A549 (cell line): ENCODE data around the gene PAN2. TPM values are rescaled to one million over a fixed set of nuclear protein-coding genes. Genes with fewer than 3 reads are reported as not detected.

Experiments
- ATAC-seq, 2 experiments: fragments of 200-7000 bp in 1 of 2; fragments of >200 bp in 1 of 2; cut with Nextera tagmentation in 1 of 2; cut with Tn5 transposase in 1 of 2; 3 replicates each; pipeline versions ENCODE4 v1.8.0 to v1.9.1; 2018 to 2020; ENCODE audit warnings: mild to moderate bottlenecking in 1 of 2, moderate library complexity in 1 of 2
- CTCF ChIA-PET: fragments of 300-600 bp; sonication (Branson Sonifier 250); formaldehyde crosslinking; extraction: SDS; loops from one replicate; lab custom pipeline; 2021; ENCODE audit warnings: antibody characterized with exemption, inconsistent platforms; lab: Yijun Ruan, JAX
- POLR2A ChIA-PET: fragments of 350-600 bp; formaldehyde crosslinking; extraction: SDS; loops from one replicate; lab custom pipeline; 2021; ENCODE audit warnings: antibody characterized with exemption, inconsistent platforms; lab: Yijun Ruan, JAX
- DNase-seq, 2 experiments: peaks; one replicate each; pipeline versions ENCODE4 v3.0.0 to v3.0.0-alpha.2; 2011 to 2016; ENCODE audit warnings: low read depth in 1 of 2, low spot score in 1 of 2
- FAIRE-seq: peaks from 2 replicates; lab custom pipeline; 2011; peaks lifted over from hg19 to GRCh38; lab: Jason Lieb, UNC
- H3K27ac ChIP-seq, 2 experiments: fragments of >200 bp; sonication (Bioruptor Twin); formaldehyde crosslinking; 3 replicates each; pipeline ENCODE4 v1.5.1; 2016 to 2017
- H3K4me1 ChIP-seq: fragments of >200 bp; sonication (Bioruptor Twin); formaldehyde crosslinking; 3 replicates; pipeline ENCODE4 v1.6.1; 2016
- H3K4me2 ChIP-seq: fragments of >200 bp; sonication (Bioruptor Twin); formaldehyde crosslinking; 3 replicates; pipeline ENCODE4 v1.6.1; 2016
- H3K4me3 ChIP-seq: fragments of >200 bp; sonication (Bioruptor Twin); formaldehyde crosslinking; 3 replicates; pipeline ENCODE4 v1.5.1; 2016
- H3K9me3 ChIP-seq: fragments of >200 bp; sonication (Bioruptor Twin); formaldehyde crosslinking; 3 replicates; pipeline ENCODE4 v1.6.1; 2016
- BCL3 ChIP-seq: fragments of >200 bp; sonication (Bioruptor Twin); formaldehyde crosslinking; IDR thresholded peaks from 3 replicates; pipeline ENCODE4 v1.6.1; 2016
- CBX8 ChIP-seq: fragments of 200-600 bp; sonication (generic); IDR thresholded peaks from 2 replicates; pipeline ENCODE4 v1.6.1; 2016
- CEBPB ChIP-seq, 2 experiments: fragments of >200 bp in 1 of 2; sonication (Bioruptor Twin) in 1 of 2; formaldehyde crosslinking in 1 of 2; IDR thresholded peaks; 2 replicates each; pipeline ENCODE4 v1.6.1; 2012 to 2016
- CHD4 ChIP-seq: fragments of 200-600 bp; sonication (generic); IDR thresholded peaks from 2 replicates; pipeline ENCODE4 v1.6.1; 2016; ENCODE audit warnings: antibody characterized with exemption, mild to moderate bottlenecking, borderline replicate concordance
- EHF ChIP-seq: fragments of 250-450 bp; sonication (Bioruptor Pico); IDR thresholded peaks from 2 replicates; pipeline ENCODE4 v1.5.0; 2020; ENCODE audit warnings: mild to moderate bottlenecking
- EHMT2 ChIP-seq: fragments of 200-600 bp; sonication (generic); IDR thresholded peaks from 2 replicates; pipeline ENCODE4 v1.6.1; 2016; ENCODE audit warnings: antibody characterized with exemption, low read depth, mild to moderate bottlenecking, moderate library complexity
- EP300 ChIP-seq, 2 experiments: fragments of >200 bp; sonication (Bioruptor Twin); formaldehyde crosslinking; IDR thresholded peaks; 2 replicates in 1 of 2; 3 replicates in 1 of 2; pipeline ENCODE4 v1.6.1; 2016 to 2017
- ESRRA ChIP-seq: fragments of 150-350 bp; IDR thresholded peaks from 2 replicates; pipeline ENCODE4 v1.6.1; 2014; ENCODE audit warnings: mild to moderate bottlenecking, low read length, borderline replicate concordance
- GATA3 ChIP-seq: IDR thresholded peaks from 2 replicates; pipeline ENCODE4 v1.6.1; 2012; ENCODE audit warnings: borderline replicate concordance
- HMGXB4 ChIP-seq: fragments of 250-450 bp; sonication (Bioruptor Pico); IDR thresholded peaks from 2 replicates; pipeline ENCODE4 v1.5.0; 2021; ENCODE audit warnings: mild to moderate bottlenecking, moderate library complexity, borderline replicate concordance
- HOXB5 ChIP-seq: fragments of 250-450 bp; sonication (Bioruptor Pico); IDR thresholded peaks from 2 replicates; pipeline ENCODE4 v1.5.0; 2020; ENCODE audit warnings: mild to moderate bottlenecking, moderate library complexity
- JUN ChIP-seq, 2 experiments: fragments of >200 bp; sonication (Bioruptor Twin); formaldehyde crosslinking; IDR thresholded peaks; 2 replicates in 1 of 2; 3 replicates in 1 of 2; pipeline ENCODE4 v1.6.1; 2016 to 2017
- JUNB ChIP-seq: fragments of >200 bp; sonication (Bioruptor Twin); formaldehyde crosslinking; IDR thresholded peaks from 2 replicates; pipeline ENCODE4 v1.6.1; 2016
- KDM1A ChIP-seq: fragments of 200-600 bp; sonication (generic); IDR thresholded peaks from 2 replicates; pipeline ENCODE4 v1.6.1; 2016; ENCODE audit warnings: low read depth, mild to moderate bottlenecking
- MAX ChIP-seq: IDR thresholded peaks from 2 replicates; pipeline ENCODE4 v1.6.1; 2012
- MAZ ChIP-seq: fragments of 150-350 bp; IDR thresholded peaks from 2 replicates; pipeline ENCODE4 v1.6.1; 2014; ENCODE audit warnings: antibody characterized with exemption, low read depth, low read length, borderline replicate concordance
- NFE2L2 ChIP-seq: fragments of 150-350 bp; conservative IDR thresholded peaks from 2 replicates; pipeline ENCODE4 v1.6.1; 2014; ENCODE audit warnings: low read length
- NR3C1 ChIP-seq: fragments of >200 bp; sonication (Bioruptor Twin); formaldehyde crosslinking; IDR thresholded peaks from 3 replicates; pipeline ENCODE4 v1.6.1; 2017
- PBX3 ChIP-seq: IDR thresholded peaks from 2 replicates; pipeline ENCODE4 v1.6.1; 2012
- POLR2A ChIP-seq: IDR thresholded peaks from 2 replicates; pipeline ENCODE4 v1.6.1; 2012; ENCODE audit warnings: mild to moderate bottlenecking, low read length
- RARB ChIP-seq: fragments of 250-450 bp; sonication (Bioruptor Pico); IDR thresholded peaks from 2 replicates; pipeline ENCODE4 v1.8.0; 2021; ENCODE audit warnings: mild to moderate bottlenecking, moderate library complexity
- RFX5 ChIP-seq: fragments of 450-650 bp; IDR thresholded peaks from 2 replicates; pipeline ENCODE4 v1.7.1; 2014; ENCODE audit warnings: antibody characterized with exemption, mild to moderate bottlenecking, moderate library complexity
- SMC3 ChIP-seq: fragments of >200 bp; sonication (Bioruptor Twin); formaldehyde crosslinking; IDR thresholded peaks from 3 replicates; pipeline ENCODE4 v1.6.1; 2018; ENCODE audit warnings: inconsistent platforms
- TFCP2L1 ChIP-seq: fragments of 250-450 bp; sonication (Bioruptor Pico); IDR thresholded peaks from 2 replicates; pipeline ENCODE4 v1.5.0; 2021; ENCODE audit warnings: mild to moderate bottlenecking
- USF2 ChIP-seq: fragments of 450-650 bp; IDR thresholded peaks from 2 replicates; pipeline ENCODE4 v1.6.1; 2014; ENCODE audit warnings: antibody characterized with exemption
- ZC3H11A ChIP-seq: fragments of 450-650 bp; IDR thresholded peaks from 2 replicates; pipeline ENCODE4 v1.6.1; 2014; ENCODE audit warnings: antibody characterized with exemption, mild to moderate bottlenecking
- ZNF302 ChIP-seq: fragments of 250-450 bp; sonication (Bioruptor Pico); IDR thresholded peaks from 2 replicates; pipeline ENCODE4 v1.9.0; 2021; ENCODE audit warnings: inconsistent platforms, mild to moderate bottlenecking, moderate library complexity
- ZSCAN20 ChIP-seq: fragments of 250-450 bp; sonication (Bioruptor Pico); IDR thresholded peaks from 2 replicates; pipeline ENCODE4 v1.8.0; 2022; ENCODE audit warnings: mild to moderate bottlenecking, moderate library complexity
- WGBS: methylation state at CpG from one replicate; pipeline ENCODE4 v1.1.6; 2017; ENCODE audit errors: missing lambda C conversion rate; 5-methylcytosine and 5-hydroxymethylcytosine counted together
- polyA plus RNA-seq, 4 experiments: library from polyadenylated mRNA; depleted of rRNA in 3 of 4; stranded (reverse); fragments of >200 nt; fragmentation: RNase III in 1 of 4; extraction: RNeasy Plus Mini Kit Qiagen cat#74134 plus additional on column Dnase treatment in 1 of 4; gene quantifications; 2 replicates in 3 of 4; 3 replicates in 1 of 4; pipeline ENCODE4 v1.2.3, GENCODE V29; 2011 to 2017

PAN2 gene
- polyA plus RNA-seq, 2 of the 4 experiments (the other 2 are of a cell fraction), result 30.0 to 66.8 TPM

- Histone ChIP-seq H3K27ac (no peak within 1 kb of the TSS), H3K9me3 (no peaks in the 10 kb centered on the region), H3K4me1 (peaks cover 8% of the 10 kb centered on the region), H3K4me2 (no peak within 1 kb of the TSS), H3K4me3 (no peak within 1 kb of the TSS)
- no peak for ATAC-seq
- 76% methylated on average over 10 of the region's 10 CpGs for WGBS
- ChIA-PET CTCF (interaction anchor here (0.8 to 1.3 kb wide), 3 partner anchors 10 to 173 kb away, joined by 3 to 4 read pairs (median 3); partner anchors contain the start of gene SMARCC2), POLR2A (interaction anchor here (1.5 kb wide), 1 partner anchor 46 kb away, joined by 3 read pairs; the partner anchor contains the start of gene CNPY2)
- TF ChIP-seq TFCP2L1 (CRISPR knock-in tag) (no peak), NR3C1 (no peak), NFE2L2 (no peak), CBX8 (no peak), HOXB5 (CRISPR knock-in tag) (no peak), EP300 (IDR thresholded peaks at IDR 0.05) (no peak), EHMT2 (no peak), ESRRA (no peak), ZNF302 (CRISPR knock-in tag) (no peak), ZSCAN20 (CRISPR knock-in tag) (no peak), JUN (IDR thresholded peaks at IDR 0.05) (no peak), HMGXB4 (CRISPR knock-in tag) (no peak), GATA3 (no peak), JUNB (no peak), USF2 (no peak), SMC3 (no peak), EHF (CRISPR knock-in tag) (no peak)
- no peak for DNase-seq
- FAIRE-seq, result no peak
These were observed 28.6 kb upstream of the PAN2 start, which contains the start of gene APOF for GRCh38 chr12:56362130-56363059. TSS of gene APOF (minus strand) at chr12:56362857. CDS start at chr12:56362745, 112 bp downstream.

- ChIA-PET POLR2A (interaction anchor here (1.5 to 2.3 kb wide), 3 partner anchors 8 to 46 kb away, joined by 3 to 21 read pairs (median 13); partner anchors contain the start of genes CNPY2 and PAN2), CTCF (interaction anchor here (0.5 to 2.3 kb wide), 6 partner anchors 9 to 211 kb away, joined by 3 to 8 read pairs (median 3); partner anchors contain the start of gene SMARCC2)
- FAIRE-seq (no peak), ATAC-seq (no peak), DNase-seq (no peak)
- TF ChIP-seq CEBPB (IDR thresholded peaks at IDR 0.05) (no peak), GATA3 (no peak), NFE2L2 (no peak), CHD4 (no peak), KDM1A (no peak), RARB (no peak), ZC3H11A (no peak), RFX5 (no peak), EP300 (IDR thresholded peaks at IDR 0.05) (no peak), POLR2A (no peak), HMGXB4 (CRISPR knock-in tag) (no peak), MAZ (no peak), MAX (no peak), BCL3 (no peak), PBX3 (no peak)
- Histone ChIP-seq H3K27ac (no peak overlapping the region; a peak in 1 of 6 replicates), H3K4me3 (no peak overlapping the region), H3K4me2 (peak overlapping the region; percentile 76; the same call in 2 of the 3 replicates), H3K9me3 (no peaks in the 10 kb centered on the region), H3K4me1 (peaks cover 8% of the 10 kb centered on the region)
- WGBS, result 89% methylated on average over 8 of the region's 8 CpGs
These were observed 27.8 kb upstream of the PAN2 start for GRCh38 chr12:56361487-56362129.
